Retinal pigment epithelial cell (primary cell): ENCODE measurements around the gene TCF7.

Experiments used
- DNase-seq: peaks from one replicate; pipeline ENCODE4 v3.0.0-alpha.2; 2010; ENCODE audit warnings: low read depth
- H3K4me3 ChIP-seq: 2 replicates; pipeline ENCODE4 v1.5.1; 2011; ENCODE audit warnings: mild to moderate bottlenecking, low read length, control low read depth, moderate library complexity
- CTCF ChIP-seq: conservative IDR thresholded peaks from 2 replicates; pipeline ENCODE4 v1.5.1; 2011; ENCODE audit warnings: low read depth, low read length, control low read depth, inconsistent platforms

The TCF7 gene

GRCh38 chr5:134136771-134137170 lies 22.3 kb downstream of the TCF7 start:
- no peak for DNase-seq
- no peak overlapping the region for H3K4me3 ChIP-seq
- TF ChIP-seq CTCF = no peak

GRCh38 chr5:134138416-134139376 lies 24.2 kb downstream of the TCF7 start:
- TF ChIP-seq CTCF = no peak
- DNase-seq = no peak
- no peak overlapping the region for H3K4me3 ChIP-seq

- no peak for TF ChIP-seq CTCF
- DNase-seq = no peak
Measured at GRCh38 chr5:134139377-134139851, 24.9 kb downstream of the TCF7 start.

GRCh38 chr5:134139891-134140469 lies 25.5 kb downstream of the TCF7 start:
- TF ChIP-seq CTCF = no peak
- H3K4me3 ChIP-seq = no peak overlapping the region
- no peak for DNase-seq

More at GRCh38 chr5:134139377-134139851, 24.9 kb downstream of the TCF7 start:
- no peak overlapping the region for H3K4me3 ChIP-seq

- DNase-seq = no peak
- H3K4me3 ChIP-seq = no peak overlapping the region
- peak; percentile 80 for TF ChIP-seq CTCF
Measured at GRCh38 chr5:134140530-134141201, 26.2 kb downstream of the TCF7 start.

- no peak for DNase-seq
- peak; percentile 30 for TF ChIP-seq CTCF
- H3K4me3 ChIP-seq = no peak overlapping the region
Measured at GRCh38 chr5:134141331-134142050, 27.0 kb downstream of the TCF7 start.
